Measurements from ENCODE around the gene ZRANB1.

The ZRANB1 gene

DNA sequence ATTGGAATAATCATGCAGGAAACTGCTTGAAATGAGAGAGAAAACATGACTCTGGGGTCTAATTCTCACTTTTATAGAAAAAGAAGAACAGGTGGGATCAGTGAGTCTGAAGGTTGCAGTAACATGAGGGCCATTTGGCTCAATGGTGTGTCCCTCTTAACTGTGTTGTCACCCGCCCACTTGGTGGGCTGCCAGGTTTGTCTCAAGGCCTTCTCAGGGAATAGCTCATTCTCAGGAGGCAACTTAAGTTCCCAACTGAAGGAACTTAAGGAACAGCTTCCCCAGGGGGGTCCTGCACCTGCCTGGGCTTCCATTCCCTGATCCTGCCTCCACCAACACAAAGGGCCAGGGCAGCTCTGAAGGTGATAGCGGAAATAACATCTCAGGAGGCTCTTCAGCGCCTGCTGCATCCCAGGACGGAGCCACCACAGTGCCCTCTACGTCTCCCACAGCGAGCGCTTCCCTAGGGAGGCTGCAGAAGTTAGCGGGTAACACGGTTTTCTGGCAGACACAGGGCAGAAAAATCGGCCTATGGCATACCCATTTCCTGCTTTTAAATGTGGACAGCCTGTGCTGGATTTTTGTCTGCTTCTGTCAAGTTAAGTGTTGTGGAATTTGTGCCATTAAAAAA is 88.8 kb downstream of the ZRANB1 start:
- H3K9me3 ChIP-seq (ENCODE audit: severe bottlenecking): no peaks in the 10 kb centered on the region
- DNase-seq (ENCODE audit: low spot score) (no peak), ATAC-seq (ENCODE audit: low read depth) (no peak)
- TF ChIP-seq CTCF (IDR thresholded peaks at IDR 0.05; ENCODE audit: poor library complexity, severe bottlenecking): no peak
- H3K27ac ChIP-seq (ENCODE audit: poor library complexity, severe bottlenecking): peak overlapping the region; percentile 26
- H3K4me3 ChIP-seq (ENCODE audit: severe bottlenecking): no peak overlapping the region
- peaks cover 26% of the 10 kb centered on the region for H3K4me1 ChIP-seq (ENCODE audit: insufficient read depth, poor library complexity, severe bottlenecking)
- H3K27me3 ChIP-seq (ENCODE audit: insufficient read depth, poor library complexity, severe bottlenecking): no peaks in the 10 kb centered on the region
- H3K36me3 ChIP-seq (ENCODE audit: low read depth): peaks cover 37% of the 10 kb centered on the region

DNA sequence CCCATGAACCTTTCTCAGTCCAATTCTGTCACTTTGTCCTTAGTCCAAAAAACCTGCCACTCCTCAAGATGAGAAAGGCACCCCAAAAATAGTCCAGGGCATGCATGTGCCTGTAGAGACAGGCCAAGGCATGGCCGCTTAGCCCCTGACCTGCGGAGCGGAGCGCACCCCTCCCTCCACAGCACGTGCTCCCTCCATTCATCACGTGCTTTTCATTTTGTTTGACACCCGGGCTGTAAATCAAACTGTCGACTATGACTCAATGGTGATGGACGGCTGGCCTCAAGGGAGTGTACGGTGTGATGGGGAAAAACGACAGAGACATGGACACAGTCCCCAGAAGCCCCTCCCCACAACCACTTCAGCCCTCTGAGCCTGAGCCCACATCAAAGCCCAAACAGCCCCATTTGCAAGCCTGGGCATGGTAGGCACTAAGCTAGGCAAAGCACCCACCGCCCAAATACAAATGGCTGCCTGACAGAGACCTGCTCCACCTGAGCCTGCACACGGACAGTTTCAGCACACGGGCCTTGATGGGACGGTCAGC is 90.6 kb downstream of the ZRANB1 start:
- no peak overlapping the region for H3K4me3 ChIP-seq (ENCODE audit: severe bottlenecking)
- TF ChIP-seq CTCF (IDR thresholded peaks at IDR 0.05; ENCODE audit: poor library complexity, severe bottlenecking): no peak
- DNase-seq (ENCODE audit: low spot score): no peak
- H3K36me3 ChIP-seq (ENCODE audit: low read depth): peaks cover 41% of the 10 kb centered on the region
- H3K27ac ChIP-seq (ENCODE audit: poor library complexity, severe bottlenecking): no peak overlapping the region
- peaks cover 44% of the 10 kb centered on the region for H3K4me1 ChIP-seq (ENCODE audit: insufficient read depth, poor library complexity, severe bottlenecking)
- ATAC-seq (ENCODE audit: low read depth): no peak
- H3K9me3 ChIP-seq (ENCODE audit: severe bottlenecking): no peaks in the 10 kb centered on the region
- H3K27me3 ChIP-seq (ENCODE audit: insufficient read depth, poor library complexity, severe bottlenecking): no peaks in the 10 kb centered on the region

- no peak for ATAC-seq (ENCODE audit: low read depth)
- DNase-seq (ENCODE audit: low spot score): no peak
- Histone ChIP-seq H3K9me3 (ENCODE audit: severe bottlenecking) (no peaks in the 10 kb centered on the region), H3K27ac (ENCODE audit: poor library complexity, severe bottlenecking) (no peak overlapping the region), H3K27me3 (ENCODE audit: insufficient read depth, poor library complexity, severe bottlenecking) (no peaks in the 10 kb centered on the region), H3K4me3 (ENCODE audit: severe bottlenecking) (no peak overlapping the region), H3K4me1 (ENCODE audit: insufficient read depth, poor library complexity, severe bottlenecking) (peaks cover 50% of the 10 kb centered on the region), H3K36me3 (ENCODE audit: low read depth) (peaks cover 38% of the 10 kb centered on the region)
- no peak for TF ChIP-seq CTCF (IDR thresholded peaks at IDR 0.05; ENCODE audit: poor library complexity, severe bottlenecking)
These were observed 91.4 kb downstream of the ZRANB1 start for GRCh38 chr10:125033146-125033924.

DNA sequence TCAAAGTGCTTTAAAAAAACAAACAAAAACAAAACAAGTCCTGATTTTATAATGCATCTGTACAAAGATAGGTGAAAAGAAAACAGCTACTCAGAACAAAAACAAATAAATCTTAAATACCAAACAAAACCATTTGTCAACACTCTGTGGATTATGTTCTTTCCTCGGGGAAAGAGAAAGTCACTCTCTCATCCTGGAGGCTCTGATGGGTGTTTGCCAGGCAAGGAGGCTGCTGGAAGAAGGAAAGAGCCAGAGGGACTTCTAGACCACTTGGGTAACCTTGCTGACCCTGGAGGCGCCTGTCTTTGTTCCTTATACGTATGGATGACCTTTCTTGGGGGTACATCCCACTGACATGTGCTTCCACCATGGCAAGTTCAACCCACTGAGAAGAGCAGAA is 92.8 kb downstream of the ZRANB1 start:
- Histone ChIP-seq H3K27me3 (ENCODE audit: insufficient read depth, poor library complexity, severe bottlenecking) (no peaks in the 10 kb centered on the region), H3K27ac (ENCODE audit: poor library complexity, severe bottlenecking) (peak overlapping the region; percentile 76), H3K9me3 (ENCODE audit: severe bottlenecking) (no peaks in the 10 kb centered on the region), H3K4me1 (ENCODE audit: insufficient read depth, poor library complexity, severe bottlenecking) (peaks cover 50% of the 10 kb centered on the region), H3K4me3 (ENCODE audit: severe bottlenecking) (no peak overlapping the region), H3K36me3 (ENCODE audit: low read depth) (peaks cover 46% of the 10 kb centered on the region)
- no peak for TF ChIP-seq CTCF (IDR thresholded peaks at IDR 0.05; ENCODE audit: poor library complexity, severe bottlenecking)
- ATAC-seq (ENCODE audit: low read depth) (no peak), DNase-seq (ENCODE audit: low spot score) (no peak)
